G401 (cell line): ENCODE data around the gene NT5DC2. TPM values are rescaled to one million over a fixed set of nuclear protein-coding genes. Genes with fewer than 3 reads are reported as not detected.

Source experiments
- DNase-seq: peaks from one replicate; pipeline ENCODE4 v3.0.0-alpha.2; 2015; ENCODE audit warnings: low spot score
- in situ Hi-C: cut with HindIII; loops from 2 replicates; pipeline ENCODE4 v1.10.0; 2016; ENCODE audit warnings: low sequenced_read_pairs, mixed read lengths
- total RNA-seq: library from RNA; depleted of rRNA; stranded (reverse); fragments of >200 nt; shearing (Covaris generic); gene quantifications from 2 replicates; pipeline ENCODE4 v1.2.3, GENCODE V29; 2014

NT5DC2 gene
- total RNA-seq, 1 experiment from 2014 or later, result 53.2 TPM

GRCh38 chr3:52539010-52539653 lies 5.5 kb upstream of the NT5DC2 start:
- in situ Hi-C loops, result no loop called here
- DNase-seq, result no peak

GRCh38 chr3:52537726-52538421 lies 4.2 kb upstream of the NT5DC2 start:
- in situ Hi-C loops, result no loop called here

GRCh38 chr3:52537165-52537620 lies 3.5 kb upstream of the NT5DC2 start:
- in situ Hi-C loops, result no loop called here

More at GRCh38 chr3:52537726-52538421, 4.2 kb upstream of the NT5DC2 start:
- no peak for DNase-seq

DNA sequence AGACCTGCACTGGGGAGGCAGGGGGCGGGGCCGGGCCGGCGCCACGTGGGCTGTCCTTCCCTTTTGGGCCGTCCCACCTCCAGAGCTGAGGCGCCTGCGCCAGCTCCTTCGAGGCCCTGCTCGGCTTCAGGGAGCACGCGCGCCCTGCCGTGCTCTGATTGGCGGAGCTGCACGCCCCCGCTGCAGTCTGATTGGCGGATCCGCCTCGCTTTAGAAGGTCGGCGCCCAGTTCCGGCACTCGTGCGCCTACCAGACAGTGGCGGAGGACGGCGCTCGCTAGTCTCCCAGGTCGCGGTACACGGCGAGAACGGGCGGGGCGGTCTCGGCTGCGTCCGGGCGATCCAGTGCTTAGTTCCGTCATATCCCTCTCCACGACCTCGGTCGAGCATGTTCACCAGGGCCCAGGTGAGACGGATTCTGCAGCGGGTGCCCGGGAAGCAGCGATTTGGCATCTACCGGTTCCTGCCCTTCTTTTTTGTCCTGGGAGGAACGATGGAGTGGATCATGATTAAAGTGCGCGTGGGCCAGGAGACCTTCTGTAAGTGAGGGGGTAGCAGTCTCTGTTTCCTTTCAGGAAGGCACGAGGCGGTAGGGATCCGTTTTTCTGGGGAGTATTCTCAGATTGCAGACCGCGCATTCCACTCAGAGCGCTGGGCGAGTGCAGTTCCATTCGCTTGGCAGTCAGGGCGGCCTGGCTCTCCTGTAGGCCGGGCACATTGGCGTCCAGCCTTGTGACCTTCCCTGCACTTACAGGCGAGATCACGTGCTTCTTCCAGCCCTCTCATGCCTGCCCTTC lies 2.9 kb upstream of the NT5DC2 start, which contains the start of gene UQCC5:
Gene UQCC5 (plus strand): TSS at position 237 of the 796 bp plus-strand sequence. CDS start 151 bp downstream, at position 388.
- DNase-seq, result peak; percentile 98
- in situ Hi-C loops, result no loop called here

More at GRCh38 chr3:52537165-52537620, 3.5 kb upstream of the NT5DC2 start:
- DNase-seq, result no peak

DNA sequence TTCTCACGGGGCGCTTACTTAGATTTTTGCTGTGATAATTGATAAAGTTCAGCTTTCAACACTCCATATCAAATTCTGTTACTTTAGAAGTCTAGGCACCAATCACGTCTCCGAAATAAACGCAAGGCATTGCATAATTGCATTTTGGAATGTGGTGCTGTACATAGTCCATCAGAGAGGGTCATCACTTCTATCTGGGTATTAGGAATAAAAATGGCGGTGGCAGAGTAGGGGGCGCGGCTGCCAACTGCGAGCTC lies 2.4 kb upstream of the NT5DC2 start:
- in situ Hi-C loops, result no loop called here
- DNase-seq, result no peak

DNA sequence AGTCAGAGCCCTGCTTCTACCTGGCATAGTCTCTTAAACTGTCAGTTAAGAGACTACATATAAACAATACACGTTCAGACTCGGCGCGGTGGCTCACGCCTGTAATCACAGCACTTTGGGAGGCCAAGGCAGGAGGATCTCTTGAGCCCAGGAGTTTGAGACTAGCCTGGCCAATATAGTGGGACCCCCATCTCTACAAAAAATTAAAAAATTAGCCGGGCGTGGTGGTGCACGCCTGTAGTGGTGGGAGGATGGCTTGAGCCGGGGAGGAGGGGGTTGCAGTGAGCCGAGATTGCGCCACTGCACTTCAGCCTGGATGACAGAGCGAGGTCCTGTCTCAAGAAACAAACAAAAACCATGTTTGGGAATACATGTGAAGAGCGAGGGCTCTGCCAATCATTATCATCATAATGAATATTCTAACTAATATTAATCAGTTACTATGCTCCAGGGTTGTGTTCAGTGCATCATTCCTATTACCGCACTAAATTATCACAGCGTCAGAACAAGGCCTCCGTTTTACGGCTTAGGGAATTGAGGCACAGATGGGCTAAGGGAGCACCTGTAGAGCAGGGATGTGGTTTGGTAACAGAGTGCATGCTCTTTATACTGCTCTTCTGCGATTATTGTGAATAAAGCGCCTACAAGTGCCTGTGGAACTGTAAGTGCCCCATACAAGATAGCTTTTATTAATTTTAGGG lies 1.9 kb upstream of the NT5DC2 start:
- in situ Hi-C loops, result no loop called here

DNA sequence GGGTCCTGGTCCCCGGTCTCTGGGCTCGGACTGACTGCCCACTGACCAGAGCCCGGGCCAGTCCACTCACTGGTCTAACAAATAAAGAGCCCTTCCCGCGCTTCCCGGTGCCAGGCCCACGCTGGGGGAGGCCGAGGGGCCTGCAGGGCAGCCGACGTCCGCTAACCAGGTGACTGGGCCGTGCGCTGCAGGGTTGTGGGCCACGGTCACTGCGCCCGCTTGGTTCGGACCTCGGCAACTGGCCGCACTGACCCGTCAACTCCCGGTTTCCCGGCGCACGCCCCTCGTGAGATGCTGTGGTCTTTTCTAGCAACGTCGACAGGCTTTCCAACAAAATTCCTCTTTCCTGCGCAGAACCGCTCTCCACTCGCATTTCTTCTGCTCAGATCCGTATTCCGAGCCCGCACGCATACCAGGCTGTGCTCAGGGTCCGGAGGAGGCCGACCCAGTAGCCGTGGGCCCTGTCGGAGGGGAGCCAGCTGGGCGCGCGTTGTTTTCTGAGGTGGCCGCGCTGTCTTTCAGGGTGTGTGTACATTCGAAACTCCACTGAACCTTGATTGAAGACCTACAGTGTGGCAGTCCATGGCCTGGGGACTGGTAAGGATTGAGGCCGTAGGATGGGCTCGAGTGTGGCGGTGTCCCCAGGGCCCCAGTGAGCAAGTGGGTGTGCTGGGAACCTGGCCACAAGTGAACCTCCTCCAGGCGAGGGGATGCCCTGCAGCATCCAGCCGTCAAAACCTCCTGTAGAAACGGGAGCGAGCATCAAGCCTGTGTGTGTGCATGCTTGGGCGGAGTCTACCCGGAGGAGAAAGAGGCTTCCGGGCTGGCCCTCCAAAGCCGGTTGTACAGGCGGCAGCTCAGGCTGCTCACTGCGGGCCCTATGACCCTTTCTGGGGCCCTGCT lies 875 bp upstream of the NT5DC2 start:
- no peak for DNase-seq

More for the DNA sequence above, 1.9 kb upstream of the NT5DC2 start:
- DNase-seq, result no peak

DNA sequence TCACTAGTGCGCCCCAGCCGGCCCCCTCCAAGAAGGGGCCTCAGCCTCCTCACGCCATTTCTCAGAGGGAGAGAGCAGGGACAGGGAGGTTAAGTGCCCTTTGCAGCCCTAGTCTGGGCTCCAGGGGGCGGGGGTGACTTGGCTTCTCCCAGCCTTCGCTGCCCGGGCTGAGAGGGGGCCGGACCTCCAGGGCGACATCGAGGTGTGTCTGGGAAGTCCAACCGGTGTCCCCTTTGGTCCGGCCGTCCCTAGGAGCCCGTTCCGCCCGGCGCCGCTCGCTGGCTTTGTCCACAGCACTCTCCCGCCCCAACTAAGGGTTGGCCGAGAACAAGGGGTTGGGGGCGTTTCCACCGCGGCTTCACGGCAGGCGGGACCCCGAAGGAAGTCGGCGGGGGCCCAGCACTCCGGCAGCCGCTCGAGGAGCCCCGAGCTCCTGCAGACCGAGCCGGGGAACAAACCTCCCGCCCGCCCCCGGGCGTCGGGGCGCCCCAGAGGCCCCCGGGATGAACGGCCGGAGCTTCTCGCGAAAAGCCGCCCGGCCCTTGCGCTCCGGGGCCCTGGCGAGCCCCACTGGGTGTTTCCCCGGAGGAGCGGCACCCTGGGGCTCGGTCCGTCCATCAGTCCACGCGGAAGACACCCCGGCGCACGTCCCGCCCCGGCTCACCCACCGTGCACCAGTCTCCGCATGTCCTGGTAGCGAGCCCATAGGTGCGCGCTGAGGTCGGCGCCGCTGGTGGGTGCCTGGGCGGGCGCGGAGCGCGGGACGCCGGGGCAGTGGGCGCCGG lies 627 bp downstream of the NT5DC2 start:
- DNase-seq, result no peak
- in situ Hi-C loops, result no loop called here

More for the DNA sequence above, 875 bp upstream of the NT5DC2 start:
- in situ Hi-C loops, result no loop called here

- in situ Hi-C loops, result no loop called here
- no peak for DNase-seq
Measured at GRCh38 chr3:52532517-52532837, 1.2 kb downstream of the NT5DC2 start.

- in situ Hi-C loops, result no loop called here
- no peak for DNase-seq
Measured at GRCh38 chr3:52531860-52532516, 1.7 kb downstream of the NT5DC2 start.

DNA sequence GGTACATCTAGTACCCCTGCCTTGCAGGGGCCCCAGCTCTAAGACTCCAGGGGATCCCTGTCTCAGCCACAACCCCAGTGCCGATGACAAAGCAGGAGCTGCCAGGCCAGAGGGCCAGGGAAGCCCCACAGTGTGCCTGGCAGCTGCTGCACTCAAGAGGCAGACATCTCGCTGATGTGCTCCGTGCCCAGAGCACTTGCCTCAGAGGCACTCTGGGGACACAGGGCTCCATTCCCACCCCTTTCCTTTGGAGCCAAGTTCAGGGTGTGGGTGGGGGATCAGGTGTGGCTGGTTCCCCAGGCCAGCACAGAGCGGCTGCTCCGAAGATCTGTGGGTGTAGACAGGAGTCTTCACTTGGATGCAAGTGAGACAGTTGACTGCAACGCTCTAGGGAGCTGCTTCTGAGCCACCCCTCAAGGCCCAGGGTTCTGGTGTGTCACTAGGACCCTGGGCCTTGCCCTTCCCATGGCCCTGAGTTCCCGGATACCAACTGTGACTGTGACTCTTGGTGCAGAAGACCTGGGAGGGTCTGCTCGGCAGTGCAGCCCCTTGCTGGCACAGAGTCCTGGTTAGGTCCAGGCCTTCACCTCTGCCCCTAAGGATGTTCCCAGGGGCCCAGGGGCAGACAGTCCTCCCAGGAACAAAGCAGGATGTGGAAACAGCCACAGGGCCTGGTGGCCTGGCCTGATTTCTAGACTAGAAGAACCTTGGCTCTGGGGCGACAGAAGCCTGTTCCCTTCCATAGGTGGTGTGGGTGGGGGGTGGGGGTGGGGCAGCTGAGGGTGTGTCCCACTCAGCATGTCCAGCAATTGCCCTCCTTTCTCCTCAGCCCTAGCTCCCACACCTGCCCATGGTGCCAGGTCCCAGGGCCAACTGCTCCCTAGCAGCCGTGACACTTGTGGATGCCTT lies 2.5 kb downstream of the NT5DC2 start:
- in situ Hi-C loops, result no loop called here
- no peak for DNase-seq

DNA sequence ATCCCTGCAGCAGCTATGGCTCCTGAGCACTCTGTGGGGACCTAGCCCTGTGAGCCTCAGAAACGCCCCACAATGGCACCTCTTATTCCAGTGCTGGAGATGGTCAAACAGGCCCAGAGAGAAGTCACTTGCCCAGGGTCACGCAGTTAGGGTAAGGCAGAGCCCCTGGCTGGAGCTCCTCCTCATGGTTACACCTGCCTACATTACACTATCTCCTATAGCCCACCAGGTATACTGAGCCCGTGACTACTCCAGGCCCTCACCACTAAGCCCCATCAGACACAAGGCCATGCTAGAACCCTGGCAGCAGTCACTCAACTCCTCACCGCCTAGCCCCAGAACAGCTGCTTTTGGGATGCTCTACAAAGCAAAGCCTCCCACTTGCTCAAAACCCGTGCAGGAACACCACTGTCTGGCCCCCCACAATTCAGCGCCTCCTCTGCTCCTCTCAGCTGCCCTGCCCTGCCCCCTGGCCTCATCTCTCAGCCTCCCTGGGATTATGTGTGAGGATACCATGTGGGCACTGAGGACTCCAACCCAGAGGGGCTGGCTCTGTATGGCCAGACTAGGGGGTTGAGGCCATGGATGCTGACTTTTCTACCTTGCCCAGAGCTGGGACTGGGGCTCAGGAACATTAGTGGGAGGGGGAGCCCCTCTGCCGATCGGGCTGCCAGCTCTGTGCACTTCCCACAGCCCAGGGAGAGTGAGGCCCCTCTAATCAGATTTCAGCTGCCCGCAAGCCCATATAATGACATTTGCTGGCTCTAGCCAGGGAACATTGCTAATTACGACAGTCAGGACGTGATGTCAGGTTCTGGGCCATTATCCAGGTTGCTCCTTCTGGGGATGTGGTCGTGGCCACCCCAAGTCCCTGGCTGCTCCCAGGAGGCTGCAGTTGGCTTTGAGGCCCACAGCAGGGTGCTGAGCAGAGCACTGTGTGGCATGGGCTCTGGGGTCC lies 4.0 kb downstream of the NT5DC2 start:
- in situ Hi-C loops, result no loop called here

GRCh38 chr3:52528586-52529375 lies 4.9 kb downstream of the NT5DC2 start:
- in situ Hi-C loops, result no loop called here
- DNase-seq, result no peak

More for the DNA sequence above, 4.0 kb downstream of the NT5DC2 start:
- DNase-seq, result peak; percentile 63

DNA sequence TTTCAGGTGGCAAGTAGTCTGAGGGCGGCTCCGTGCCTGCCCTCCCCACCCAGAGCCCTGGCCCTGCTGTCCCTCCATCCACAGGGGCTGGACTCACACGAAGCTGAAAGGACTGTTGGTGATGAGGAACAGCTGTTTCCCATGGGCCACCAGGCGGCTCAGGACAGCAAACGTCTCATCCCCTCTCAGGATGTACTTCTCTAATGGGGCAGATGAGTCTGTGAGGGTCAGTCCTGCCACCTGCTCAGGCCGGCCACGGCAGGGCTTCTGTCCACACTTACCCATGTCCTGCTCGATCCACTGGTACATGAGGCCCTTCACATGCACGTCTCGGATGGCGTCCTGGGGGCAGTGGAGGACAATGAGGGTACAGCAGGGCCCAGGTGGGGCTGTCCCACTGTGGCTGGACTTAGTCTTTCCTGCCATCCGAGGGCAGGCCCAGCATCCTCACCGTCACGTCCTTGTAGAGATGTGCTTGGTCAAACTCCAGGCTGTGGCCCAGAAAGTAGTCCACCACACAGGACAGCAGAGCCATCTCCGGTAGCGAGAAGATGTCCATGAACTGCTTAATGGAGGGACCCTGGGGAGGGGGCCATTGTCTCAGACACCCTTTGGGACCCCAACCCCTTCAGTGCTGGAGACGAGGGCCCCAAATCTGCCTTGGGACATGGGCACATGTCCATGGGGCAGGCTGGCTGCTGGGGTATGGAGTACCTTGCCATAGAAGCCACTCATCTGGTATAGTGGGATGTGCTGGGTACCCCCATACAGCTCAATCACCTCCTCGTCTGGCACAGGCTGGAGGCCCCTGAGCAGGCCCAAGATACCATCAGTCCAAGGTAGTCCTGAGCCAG lies 5.7 kb downstream of the NT5DC2 start:
- no peak for DNase-seq
- in situ Hi-C loops, result no loop called here
